Measurements from ENCODE around the gene RBM20. TPM values are rescaled to one million over a fixed set of nuclear protein-coding genes. Genes with fewer than 3 reads are reported as not detected.
"Not testable (repeated sequence)": the region's sequence is repeated elsewhere in the genome, so short reads cannot be mapped to it uniquely, and the experiment has no call there.

RBM20 gene
- total RNA-seq, 1 donor from 2014 or later = 0.58 TPM

- DNase-seq (ENCODE audit: low read depth, low spot score) = no peak
- Mint-ChIP-seq H3K27me3 (ENCODE audit: low read depth) (no peaks in the 10 kb centered on the region), H3K4me1 (peaks cover 6% of the 10 kb centered on the region), H3K36me3 (ENCODE audit: low read depth) (no peaks in the 10 kb centered on the region), H3K9me3 (no peaks in the 10 kb centered on the region), H3K27ac (ENCODE audit: unreplicated experiment) (no peak overlapping the region), H3K4me3 (no peak overlapping the region)
- no peak for TF ChIP-seq CTCF (conservative IDR thresholded peaks at IDR 0.05)
Measured at GRCh38 chr10:110609605-110610004, 34.5 kb upstream of the RBM20 start.

- DNase-seq (ENCODE audit: low read depth, low spot score) = peak; percentile 58
- H3K4me1 Mint-ChIP-seq = peaks cover 6% of the 10 kb centered on the region
- no peak overlapping the region for H3K4me3 Mint-ChIP-seq
- no peak overlapping the region for H3K27ac Mint-ChIP-seq (ENCODE audit: unreplicated experiment)
- peak; percentile 90 for TF ChIP-seq CTCF (conservative IDR thresholded peaks at IDR 0.05)
- no peaks in the 10 kb centered on the region for H3K27me3 Mint-ChIP-seq (ENCODE audit: low read depth)
- H3K36me3 Mint-ChIP-seq (ENCODE audit: low read depth) = no peaks in the 10 kb centered on the region
- no peaks in the 10 kb centered on the region for H3K9me3 Mint-ChIP-seq
Measured at GRCh38 chr10:110610308-110610774, 33.8 kb upstream of the RBM20 start.

- not testable (repeated sequence) for H3K9me3 Mint-ChIP-seq; DNase-seq (ENCODE audit: low read depth, low spot score); H3K36me3 Mint-ChIP-seq (ENCODE audit: low read depth); H3K4me1 Mint-ChIP-seq; H3K27ac Mint-ChIP-seq (ENCODE audit: unreplicated experiment); H3K27me3 Mint-ChIP-seq (ENCODE audit: low read depth); H3K4me3 Mint-ChIP-seq
Measured at GRCh38 chr10:110610781-110611180, 33.4 kb upstream of the RBM20 start.

GRCh38 chr10:110612087-110612486, 32.0 kb upstream of the RBM20 start:
- H3K27ac Mint-ChIP-seq (ENCODE audit: unreplicated experiment) = no peak overlapping the region
- no peaks in the 10 kb centered on the region for H3K36me3 Mint-ChIP-seq (ENCODE audit: low read depth)
- H3K4me1 Mint-ChIP-seq = peaks cover 6% of the 10 kb centered on the region
- no peak for DNase-seq (ENCODE audit: low read depth, low spot score)
- no peaks in the 10 kb centered on the region for H3K9me3 Mint-ChIP-seq
- H3K27me3 Mint-ChIP-seq (ENCODE audit: low read depth) = no peaks in the 10 kb centered on the region
- H3K4me3 Mint-ChIP-seq = no peak overlapping the region
- no peak for TF ChIP-seq CTCF (conservative IDR thresholded peaks at IDR 0.05)

GRCh38 chr10:110612629-110613028, 31.5 kb upstream of the RBM20 start:
- no peak overlapping the region for H3K27ac Mint-ChIP-seq (ENCODE audit: unreplicated experiment)
- H3K4me3 Mint-ChIP-seq = no peak overlapping the region
- TF ChIP-seq CTCF (conservative IDR thresholded peaks at IDR 0.05) = no peak

GRCh38 chr10:110613341-110613995, 30.7 kb upstream of the RBM20 start:
- H3K27ac Mint-ChIP-seq (ENCODE audit: unreplicated experiment) = no peak overlapping the region
- TF ChIP-seq CTCF (conservative IDR thresholded peaks at IDR 0.05) = no peak
- H3K36me3 Mint-ChIP-seq (ENCODE audit: low read depth) = no peaks in the 10 kb centered on the region
- no peak overlapping the region for H3K4me3 Mint-ChIP-seq
- peaks cover 6% of the 10 kb centered on the region for H3K4me1 Mint-ChIP-seq
- no peak for DNase-seq (ENCODE audit: low read depth, low spot score)
- no peaks in the 10 kb centered on the region for H3K9me3 Mint-ChIP-seq
- H3K27me3 Mint-ChIP-seq (ENCODE audit: low read depth) = no peaks in the 10 kb centered on the region

More at GRCh38 chr10:110612629-110613028, 31.5 kb upstream of the RBM20 start:
- no peaks in the 10 kb centered on the region for H3K9me3 Mint-ChIP-seq
- no peaks in the 10 kb centered on the region for H3K36me3 Mint-ChIP-seq (ENCODE audit: low read depth)
- no peak for DNase-seq (ENCODE audit: low read depth, low spot score)
- H3K4me1 Mint-ChIP-seq = peaks cover 6% of the 10 kb centered on the region
- no peaks in the 10 kb centered on the region for H3K27me3 Mint-ChIP-seq (ENCODE audit: low read depth)
